ENCODE measurements around the gene COMMD2.

COMMD2 gene

DNA sequence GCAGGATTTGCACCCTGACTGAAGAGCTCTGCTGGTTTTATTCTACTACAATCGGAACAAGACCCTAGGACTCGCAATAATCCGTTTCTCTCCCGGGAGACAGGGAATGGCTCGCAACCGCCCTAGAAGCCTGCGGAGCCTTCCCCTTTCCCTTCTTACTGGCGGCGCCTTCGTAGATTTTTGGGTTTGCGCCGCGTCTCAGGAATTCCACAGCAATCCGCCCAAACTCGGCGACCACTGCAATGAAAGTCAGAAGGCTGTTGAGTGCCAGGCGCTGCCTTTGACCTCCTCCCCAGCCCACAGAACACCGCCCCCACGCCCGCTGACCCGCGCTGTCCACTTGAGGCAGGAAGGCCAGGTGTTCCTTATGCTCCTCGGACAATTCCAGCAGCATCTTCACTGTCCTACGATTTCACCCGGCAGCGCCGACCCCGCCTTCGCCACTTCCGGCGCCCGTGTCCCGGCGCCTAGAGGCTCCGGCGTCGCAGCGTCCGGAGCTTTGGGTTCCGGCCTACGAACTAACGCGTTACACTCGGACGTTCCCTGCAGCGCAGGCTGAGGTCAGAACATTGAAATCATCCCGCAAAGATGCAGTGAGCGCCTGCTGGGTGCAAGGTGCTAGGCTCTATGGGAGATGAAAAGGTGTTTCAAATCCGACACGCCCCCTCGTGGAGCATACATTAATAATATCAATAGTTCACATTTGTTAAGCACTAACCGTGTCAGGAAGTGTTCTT, at the start of gene COMMD2:
COMMD2 (minus strand) TSS at position 439 of the 737 bp plus-strand sequence; CDS start at position 394, 45 bp downstream.
- H3K4me1 ChIP-seq (ENCODE audit: control insufficient read depth, insufficient read depth, low read length): peaks cover 4% of the 10 kb centered on the region
- H3K27me3 ChIP-seq (ENCODE audit: control insufficient read depth in 1 of 2, insufficient read depth in 2 of 2, low read length in 2 of 2): no peaks in the 10 kb centered on the region
- H3K4me3 ChIP-seq (ENCODE audit: low read length in 2 of 2): peak within 1 kb of the TSS; percentile 88 to 94
- no peaks in the 10 kb centered on the region for H3K9me3 ChIP-seq (ENCODE audit: control insufficient read depth in 2 of 2, low read length in 2 of 2)
- H3K27ac ChIP-seq (ENCODE audit: low read length): peak within 1 kb of the TSS; percentile 53
- H3K9ac ChIP-seq (ENCODE audit: low read length in 2 of 2): peak within 1 kb of the TSS; percentile 81 to 90
- H3K36me3 ChIP-seq (ENCODE audit: control insufficient read depth in 2 of 2, insufficient read depth in 2 of 2, low read length in 2 of 2): peaks cover 8 to 13% of the 10 kb centered on the region in 2 donors

DNA sequence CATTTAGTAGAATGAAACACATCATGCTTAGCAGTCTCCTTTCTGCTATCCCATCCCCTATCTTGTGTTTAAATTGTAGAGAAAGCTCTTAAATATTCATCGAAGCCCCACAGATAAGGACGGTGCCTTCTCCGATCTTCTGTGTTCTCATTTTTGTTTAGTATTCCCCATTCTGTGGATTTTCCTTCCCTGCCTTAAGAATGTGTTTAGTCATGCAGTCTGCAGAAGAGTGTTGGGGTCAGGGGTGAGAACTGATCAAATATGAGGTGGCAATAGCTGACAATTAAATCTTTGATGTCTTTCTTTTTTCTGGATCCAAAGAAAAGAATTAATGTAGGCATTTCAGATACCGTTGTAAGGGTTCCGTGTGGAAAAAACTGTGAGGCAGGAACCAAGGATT, 49.4 kb upstream of the COMMD2 start:
- Histone ChIP-seq H3K9ac (ENCODE audit: low read length in 2 of 2) (no peak overlapping the region), H3K4me1 (ENCODE audit: control insufficient read depth, insufficient read depth, low read length) (no peaks in the 10 kb centered on the region), H3K9me3 (ENCODE audit: control insufficient read depth in 2 of 2, low read length in 2 of 2) (no peaks in the 10 kb centered on the region), H3K27ac (ENCODE audit: low read length) (no peak overlapping the region), H3K4me3 (ENCODE audit: low read length in 2 of 2) (no peak overlapping the region), H3K27me3 (ENCODE audit: control insufficient read depth in 1 of 2, insufficient read depth in 2 of 2, low read length in 2 of 2) (no peaks in the 10 kb centered on the region), H3K36me3 (ENCODE audit: control insufficient read depth in 2 of 2, insufficient read depth in 2 of 2, low read length in 2 of 2) (no peaks in the 10 kb centered on the region)

DNA sequence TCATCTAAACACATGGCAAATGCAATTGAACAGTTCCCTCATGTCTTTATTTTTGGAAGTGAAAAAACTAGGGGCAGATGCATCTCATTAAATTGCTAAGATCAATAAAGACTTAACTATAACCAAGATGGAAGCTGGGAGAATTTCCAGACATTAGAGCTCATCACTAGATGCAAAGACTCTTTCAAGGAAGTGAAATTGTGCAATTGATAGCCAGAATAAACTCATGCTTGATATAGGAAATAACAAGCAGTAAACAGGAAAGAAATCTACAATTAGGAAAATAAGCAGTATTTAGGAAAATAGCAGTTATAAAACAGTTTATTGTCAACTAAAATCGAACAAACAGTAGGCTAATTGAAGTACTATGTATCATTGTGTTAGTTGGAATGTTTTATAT, 48.9 kb upstream of the COMMD2 start:
- Histone ChIP-seq H3K4me1 (ENCODE audit: control insufficient read depth, insufficient read depth, low read length) (no peaks in the 10 kb centered on the region), H3K27me3 (ENCODE audit: control insufficient read depth in 1 of 2, insufficient read depth in 2 of 2, low read length in 2 of 2) (no peaks in the 10 kb centered on the region), H3K36me3 (ENCODE audit: control insufficient read depth in 2 of 2, insufficient read depth in 2 of 2, low read length in 2 of 2) (no peaks in the 10 kb centered on the region), H3K9ac (ENCODE audit: low read length in 2 of 2) (no peak overlapping the region), H3K4me3 (ENCODE audit: low read length in 2 of 2) (no peak overlapping the region), H3K9me3 (ENCODE audit: control insufficient read depth in 2 of 2, low read length in 2 of 2) (no peaks in the 10 kb centered on the region), H3K27ac (ENCODE audit: low read length) (no peak overlapping the region)

DNA sequence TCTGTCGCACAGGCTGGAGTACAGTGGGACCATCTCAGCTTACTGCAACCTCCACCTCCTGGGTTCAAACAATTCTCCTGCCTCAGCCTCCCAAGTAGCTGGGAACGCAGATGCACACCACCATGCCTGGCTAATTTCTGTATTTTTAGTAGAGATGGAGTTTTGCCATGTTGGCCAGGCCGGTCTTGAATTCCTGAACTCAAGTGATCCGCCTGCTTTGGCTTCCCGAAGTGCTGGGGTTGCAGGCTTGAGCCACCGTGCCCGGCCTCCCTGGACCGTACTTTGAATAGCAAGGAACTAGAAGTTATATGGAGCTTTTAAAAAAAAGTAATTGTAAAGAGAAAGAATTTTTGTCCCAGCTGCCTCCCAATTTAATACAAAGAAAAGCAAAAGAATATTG, 48.4 kb upstream of the COMMD2 start:
- Histone ChIP-seq H3K27me3 (ENCODE audit: control insufficient read depth in 1 of 2, insufficient read depth in 2 of 2, low read length in 2 of 2) (no peaks in the 10 kb centered on the region), H3K9ac (ENCODE audit: low read length in 2 of 2) (no peak overlapping the region), H3K4me1 (ENCODE audit: control insufficient read depth, insufficient read depth, low read length) (no peaks in the 10 kb centered on the region), H3K36me3 (ENCODE audit: control insufficient read depth in 2 of 2, insufficient read depth in 2 of 2, low read length in 2 of 2) (no peaks in the 10 kb centered on the region), H3K27ac (ENCODE audit: low read length) (no peak overlapping the region), H3K9me3 (ENCODE audit: control insufficient read depth in 2 of 2, low read length in 2 of 2) (no peaks in the 10 kb centered on the region), H3K4me3 (ENCODE audit: low read length in 2 of 2) (no peak overlapping the region)

DNA sequence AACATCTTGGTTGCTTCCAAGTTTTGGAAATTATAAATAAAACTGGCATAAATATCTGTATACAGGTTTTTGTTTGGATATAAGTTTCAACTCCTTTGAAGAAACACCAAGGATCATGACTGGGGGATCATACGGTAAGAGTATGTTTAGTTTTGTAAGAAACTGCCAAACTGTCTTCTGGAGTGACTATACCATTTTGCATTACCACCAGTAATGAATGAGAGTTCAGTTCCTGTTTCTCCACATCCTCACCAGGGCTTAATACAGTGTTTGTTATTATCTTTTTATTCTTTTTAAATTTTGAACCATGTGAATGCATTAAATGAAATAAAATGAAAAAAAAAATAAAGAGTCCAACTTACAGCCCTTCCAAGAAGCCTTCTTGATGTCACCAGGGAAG, 43.7 kb upstream of the COMMD2 start:
- H3K4me1 ChIP-seq (ENCODE audit: control insufficient read depth, insufficient read depth, low read length): no peaks in the 10 kb centered on the region
- H3K4me3 ChIP-seq (ENCODE audit: low read length in 2 of 2): no peak overlapping the region
- no peak overlapping the region for H3K9ac ChIP-seq (ENCODE audit: low read length in 2 of 2)
- H3K9me3 ChIP-seq (ENCODE audit: control insufficient read depth in 2 of 2, low read length in 2 of 2): no peaks in the 10 kb centered on the region
- no peaks in the 10 kb centered on the region for H3K36me3 ChIP-seq (ENCODE audit: control insufficient read depth in 2 of 2, insufficient read depth in 2 of 2, low read length in 2 of 2)
- H3K27me3 ChIP-seq (ENCODE audit: control insufficient read depth in 1 of 2, insufficient read depth in 2 of 2, low read length in 2 of 2): no peaks in the 10 kb centered on the region
- no peak overlapping the region for H3K27ac ChIP-seq (ENCODE audit: low read length)

DNA sequence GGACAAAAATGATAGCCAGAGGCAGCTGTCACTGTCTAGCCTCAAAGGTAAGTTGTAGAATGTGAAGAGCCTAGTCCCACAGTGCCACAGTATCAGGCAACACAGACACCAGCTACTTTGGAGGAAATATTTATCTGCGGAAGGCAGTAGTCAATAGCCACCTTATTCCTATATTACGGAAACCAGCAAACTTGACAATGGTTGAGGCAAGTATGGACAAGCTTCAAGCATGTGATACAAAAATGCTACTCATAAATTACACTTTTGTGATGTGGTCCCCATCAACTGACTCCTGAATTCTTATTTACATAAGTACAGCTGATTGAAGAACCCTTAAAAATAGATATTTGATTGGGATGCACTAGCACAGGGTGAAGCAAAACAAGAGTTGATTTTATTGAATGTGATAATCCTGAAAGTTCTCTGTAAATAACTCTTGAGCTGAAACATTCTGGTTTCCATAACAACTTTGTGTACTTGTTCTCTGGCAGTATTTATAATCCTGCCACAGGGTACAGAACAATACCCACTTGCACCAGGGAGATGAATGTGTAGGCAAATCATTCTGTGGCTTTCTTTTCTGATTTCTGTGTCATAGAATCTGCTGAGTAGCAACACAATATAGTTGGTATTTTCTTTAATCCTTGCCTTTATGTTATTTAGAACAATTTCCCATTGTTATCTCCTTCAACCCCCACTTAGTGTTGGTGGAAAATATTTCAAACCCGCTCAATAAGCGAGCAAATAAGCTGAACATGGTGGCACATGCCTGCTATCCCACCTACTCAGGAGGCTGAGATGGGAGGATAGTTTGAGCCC, 40.4 kb upstream of the COMMD2 start, which contains the start of gene ANKUB1:
ANKUB1 (minus strand) TSS at position 103 of the 819 bp plus-strand sequence. CDS start 188 bp downstream, outside the sequence.
- Histone ChIP-seq H3K27me3 (ENCODE audit: control insufficient read depth in 1 of 2, insufficient read depth in 2 of 2, low read length in 2 of 2) (peaks cover 0 to 3% of the 10 kb centered on the region in 2 donors), H3K9me3 (ENCODE audit: control insufficient read depth in 2 of 2, low read length in 2 of 2) (no peaks in the 10 kb centered on the region), H3K9ac (ENCODE audit: low read length in 2 of 2) (no peak within 1 kb of the TSS), H3K4me3 (ENCODE audit: low read length in 2 of 2) (no peak within 1 kb of the TSS), H3K36me3 (ENCODE audit: control insufficient read depth in 2 of 2, insufficient read depth in 2 of 2, low read length in 2 of 2) (no peaks in the 10 kb centered on the region), H3K27ac (ENCODE audit: low read length) (no peak within 1 kb of the TSS), H3K4me1 (ENCODE audit: control insufficient read depth, insufficient read depth, low read length) (no peaks in the 10 kb centered on the region)

DNA sequence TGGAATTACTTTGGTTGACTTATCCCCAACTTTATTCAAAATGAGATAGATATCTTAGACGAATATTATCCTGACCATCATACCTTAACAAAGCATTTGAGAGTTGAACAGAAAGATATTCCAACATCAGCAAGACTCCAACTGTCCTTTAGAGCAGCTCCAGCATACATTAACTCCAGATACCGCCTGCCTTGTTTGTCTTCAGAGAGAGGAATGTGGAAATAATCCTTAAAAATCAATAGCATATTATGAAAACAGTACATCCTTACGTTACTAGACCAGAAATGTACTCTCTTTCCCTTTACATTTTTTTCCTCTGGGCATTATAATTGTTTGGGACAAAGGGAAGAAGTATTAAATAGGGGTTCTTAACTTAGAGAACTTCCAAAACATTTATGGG, 38.4 kb upstream of the COMMD2 start:
- H3K27ac ChIP-seq (ENCODE audit: low read length): no peak overlapping the region
- no peak overlapping the region for H3K9ac ChIP-seq (ENCODE audit: low read length in 2 of 2)
- H3K4me3 ChIP-seq (ENCODE audit: low read length in 2 of 2): no peak overlapping the region
- peaks cover 0 to 3% of the 10 kb centered on the region in 2 donors for H3K27me3 ChIP-seq (ENCODE audit: control insufficient read depth in 1 of 2, insufficient read depth in 2 of 2, low read length in 2 of 2)
- no peaks in the 10 kb centered on the region for H3K9me3 ChIP-seq (ENCODE audit: control insufficient read depth in 2 of 2, low read length in 2 of 2)
- H3K36me3 ChIP-seq (ENCODE audit: control insufficient read depth in 2 of 2, insufficient read depth in 2 of 2, low read length in 2 of 2): no peaks in the 10 kb centered on the region
- no peaks in the 10 kb centered on the region for H3K4me1 ChIP-seq (ENCODE audit: control insufficient read depth, insufficient read depth, low read length)

DNA sequence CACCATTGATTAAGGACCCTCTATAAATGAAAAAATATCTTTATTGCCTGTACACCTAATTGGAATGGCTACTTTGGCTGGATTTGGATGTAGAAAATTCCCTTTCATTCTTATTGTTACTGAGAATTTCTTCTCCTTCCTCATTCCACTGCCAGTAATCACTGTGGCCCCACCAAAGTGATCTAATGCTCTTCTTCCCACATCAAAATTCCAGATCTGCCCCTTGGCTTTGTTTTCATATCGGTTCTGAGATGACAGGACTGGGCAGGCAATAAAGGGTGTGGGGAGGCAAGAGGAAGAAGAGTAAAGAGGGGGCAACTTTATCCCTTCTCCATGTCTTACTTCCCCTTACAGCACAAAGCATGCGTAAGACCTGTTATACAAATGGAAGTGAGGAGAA, 38.0 kb upstream of the COMMD2 start:
- no peak overlapping the region for H3K9ac ChIP-seq (ENCODE audit: low read length in 2 of 2)
- H3K4me1 ChIP-seq (ENCODE audit: control insufficient read depth, insufficient read depth, low read length): no peaks in the 10 kb centered on the region
- no peaks in the 10 kb centered on the region for H3K9me3 ChIP-seq (ENCODE audit: control insufficient read depth in 2 of 2, low read length in 2 of 2)
- peaks cover 0 to 3% of the 10 kb centered on the region in 2 donors for H3K27me3 ChIP-seq (ENCODE audit: control insufficient read depth in 1 of 2, insufficient read depth in 2 of 2, low read length in 2 of 2)
- no peaks in the 10 kb centered on the region for H3K36me3 ChIP-seq (ENCODE audit: control insufficient read depth in 2 of 2, insufficient read depth in 2 of 2, low read length in 2 of 2)
- H3K4me3 ChIP-seq (ENCODE audit: low read length in 2 of 2): no peak overlapping the region
- no peak overlapping the region for H3K27ac ChIP-seq (ENCODE audit: low read length)

DNA sequence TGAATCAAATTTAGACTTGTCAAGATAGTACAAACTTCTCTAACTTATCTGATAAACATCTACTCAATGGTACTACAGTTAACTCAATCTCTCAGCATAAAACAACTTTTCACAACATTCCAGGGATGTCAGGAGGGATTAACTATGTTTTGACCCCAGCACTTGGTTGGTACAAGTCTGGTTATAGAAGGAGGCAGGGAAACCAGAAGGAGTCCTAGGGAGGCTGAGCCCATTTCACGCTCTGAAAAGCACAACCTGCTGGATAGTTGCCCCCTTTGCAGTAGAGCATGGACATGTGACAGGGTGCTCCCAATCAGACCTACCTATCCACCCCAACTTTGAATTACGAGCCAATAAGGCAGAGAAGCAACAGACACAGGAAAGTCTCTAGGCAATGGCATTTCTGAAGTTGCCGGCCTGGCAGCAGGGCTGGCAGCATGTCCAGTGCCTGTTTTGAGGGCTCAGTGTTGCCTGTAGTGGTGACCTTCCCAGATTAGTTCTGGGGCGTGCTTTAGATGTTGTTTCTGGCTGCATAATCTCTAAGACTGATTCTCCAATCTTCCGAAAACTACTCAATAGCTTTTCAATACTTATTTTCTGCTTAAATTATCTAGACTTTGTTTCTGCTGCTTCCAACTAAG, 31.9 kb upstream of the COMMD2 start:
- Histone ChIP-seq H3K4me3 (ENCODE audit: low read length in 2 of 2) (no peak overlapping the region), H3K4me1 (ENCODE audit: control insufficient read depth, insufficient read depth, low read length) (no peaks in the 10 kb centered on the region), H3K27ac (ENCODE audit: low read length) (no peak overlapping the region), H3K9me3 (ENCODE audit: control insufficient read depth in 2 of 2, low read length in 2 of 2) (no peaks in the 10 kb centered on the region), H3K36me3 (ENCODE audit: control insufficient read depth in 2 of 2, insufficient read depth in 2 of 2, low read length in 2 of 2) (no peaks in the 10 kb centered on the region), H3K9ac (ENCODE audit: low read length in 2 of 2) (no peak overlapping the region), H3K27me3 (ENCODE audit: control insufficient read depth in 1 of 2, insufficient read depth in 2 of 2, low read length in 2 of 2) (no peaks in the 10 kb centered on the region)

DNA sequence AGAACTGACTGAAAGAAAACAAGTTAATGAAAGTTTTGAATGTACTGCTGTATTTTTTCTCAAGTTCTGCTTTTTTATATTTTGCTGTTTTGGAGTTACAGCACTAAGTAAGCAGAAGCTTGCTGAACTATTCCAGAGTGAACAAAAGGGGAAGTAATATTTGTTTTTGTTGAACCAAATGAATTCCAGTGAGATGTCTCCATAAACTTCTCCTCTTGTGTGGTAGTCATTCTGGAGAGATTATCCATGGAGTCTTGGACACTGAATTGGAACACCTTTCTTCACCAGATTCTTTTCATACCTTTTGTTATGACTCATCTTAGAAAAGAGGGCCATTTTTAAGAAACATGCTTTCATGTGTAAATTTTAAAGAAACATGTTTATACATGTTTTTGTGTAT, 31.3 kb upstream of the COMMD2 start:
- no peaks in the 10 kb centered on the region for H3K4me1 ChIP-seq (ENCODE audit: control insufficient read depth, insufficient read depth, low read length)
- H3K9me3 ChIP-seq (ENCODE audit: control insufficient read depth in 2 of 2, low read length in 2 of 2): no peaks in the 10 kb centered on the region
- no peaks in the 10 kb centered on the region for H3K27me3 ChIP-seq (ENCODE audit: control insufficient read depth in 1 of 2, insufficient read depth in 2 of 2, low read length in 2 of 2)
- H3K9ac ChIP-seq (ENCODE audit: low read length in 2 of 2): no peak overlapping the region
- no peak overlapping the region for H3K27ac ChIP-seq (ENCODE audit: low read length)
- no peak overlapping the region for H3K4me3 ChIP-seq (ENCODE audit: low read length in 2 of 2)
- no peaks in the 10 kb centered on the region for H3K36me3 ChIP-seq (ENCODE audit: control insufficient read depth in 2 of 2, insufficient read depth in 2 of 2, low read length in 2 of 2)

Data from stomach smooth muscle (tissue), 2 donors.